ENCODE measurements around the gene PGAP6. TPM values are rescaled to one million over a fixed set of nuclear protein-coding genes. Genes with fewer than 3 reads are reported as not detected.
"Not testable (repeated sequence)": the region's sequence is repeated elsewhere in the genome, so short reads cannot be mapped to it uniquely, and the experiment has no call there.

PGAP6 gene
- total and polyA plus RNA-seq, 4 donors, result 38.0 to 100.0 (median 68.1) TPM

- no peak overlapping the region for H3K27ac ChIP-seq (ENCODE audit: low read depth in 1 of 2, low read length in 1 of 2)
- peak overlapping the region in 1 of 2 donors; percentile 62 for H3K9ac ChIP-seq (ENCODE audit: insufficient read depth in 1 of 2, low read length in 2 of 2)
- peaks cover 0 to 14% (median 5%) of the 10 kb centered on the region in 4 donors for H3K36me3 ChIP-seq (ENCODE audit: control insufficient read depth in 4 of 4, insufficient read depth in 4 of 4, low read length in 4 of 4)
- no peaks in the 10 kb centered on the region for H3K27me3 ChIP-seq (ENCODE audit: control insufficient read depth in 3 of 3, insufficient read depth in 3 of 3, low read length in 2 of 3)
- no peak for TF ChIP-seq CTCF (IDR thresholded peaks at IDR 0.05; ENCODE audit: control extremely low read depth, extremely low read depth)
- ATAC-seq (ENCODE audit: insufficient read depth, low FRiP score) (no peak), DNase-seq (no peak)
- peaks cover 0 to 7% (median 0%) of the 10 kb centered on the region in 5 donors for H3K4me1 ChIP-seq (ENCODE audit: control insufficient read depth in 5 of 5, insufficient read depth in 5 of 5, low read length in 5 of 5)
- H3K9me3 ChIP-seq (ENCODE audit: control insufficient read depth in 4 of 4, insufficient read depth in 3 of 4, low read length in 3 of 4), result no peaks in the 10 kb centered on the region
- H3K4me3 ChIP-seq, result no peak overlapping the region
- WGBS, 2 donors, result 85 to 89% methylated on average over 8 of the region's 8 CpGs
Measured at GRCh38 chr16:350203-350602, 31.6 kb downstream of the PGAP6 start.

- TF ChIP-seq CTCF (IDR thresholded peaks at IDR 0.05; ENCODE audit: control extremely low read depth, extremely low read depth), result no peak
- no peaks in the 10 kb centered on the region for H3K9me3 ChIP-seq (ENCODE audit: control insufficient read depth in 4 of 4, insufficient read depth in 3 of 4, low read length in 3 of 4)
- H3K27me3 ChIP-seq (ENCODE audit: control insufficient read depth in 3 of 3, insufficient read depth in 3 of 3, low read length in 2 of 3), result no peaks in the 10 kb centered on the region
- DNase-seq, result no peak
- no peak overlapping the region for H3K27ac ChIP-seq (ENCODE audit: low read depth in 1 of 2, low read length in 1 of 2)
- WGBS, 2 donors, result 88 to 92% methylated on average over 7 of the region's 7 CpGs
- peaks cover 0 to 18% (median 8%) of the 10 kb centered on the region in 4 donors for H3K36me3 ChIP-seq (ENCODE audit: control insufficient read depth in 4 of 4, insufficient read depth in 4 of 4, low read length in 4 of 4)
- no peak overlapping the region for H3K9ac ChIP-seq (ENCODE audit: insufficient read depth in 1 of 2, low read length in 2 of 2)
- no peak overlapping the region for H3K4me3 ChIP-seq
- peaks cover 0 to 7% (median 0%) of the 10 kb centered on the region in 5 donors for H3K4me1 ChIP-seq (ENCODE audit: control insufficient read depth in 5 of 5, insufficient read depth in 5 of 5, low read length in 5 of 5)
- ATAC-seq (ENCODE audit: insufficient read depth, low FRiP score), result no peak
Measured at GRCh38 chr16:349211-349610, 32.6 kb downstream of the PGAP6 start.

GRCh38 chr16:348495-348894 is 33.3 kb downstream of the PGAP6 start:
- H3K27me3 ChIP-seq (ENCODE audit: control insufficient read depth in 3 of 3, insufficient read depth in 3 of 3, low read length in 2 of 3); ATAC-seq (ENCODE audit: insufficient read depth, low FRiP score); H3K9me3 ChIP-seq (ENCODE audit: control insufficient read depth in 4 of 4, insufficient read depth in 3 of 4, low read length in 3 of 4); H3K9ac ChIP-seq (ENCODE audit: insufficient read depth in 1 of 2, low read length in 2 of 2); H3K4me1 ChIP-seq (ENCODE audit: control insufficient read depth in 5 of 5, insufficient read depth in 5 of 5, low read length in 5 of 5); H3K4me3 ChIP-seq; DNase-seq; H3K27ac ChIP-seq (ENCODE audit: low read depth in 1 of 2, low read length in 1 of 2): not testable (repeated sequence)
- peaks cover 0 to 18% (median 8%) of the 10 kb centered on the region in 4 donors for H3K36me3 ChIP-seq (ENCODE audit: control insufficient read depth in 4 of 4, insufficient read depth in 4 of 4, low read length in 4 of 4)
- 80 to 94% methylated on average over 9 to 10 of the region's 10 CpGs for WGBS, 2 donors

- TF ChIP-seq CTCF (IDR thresholded peaks at IDR 0.05; ENCODE audit: control extremely low read depth, extremely low read depth), result no peak
- ATAC-seq (ENCODE audit: insufficient read depth, low FRiP score), result no peak
- Histone ChIP-seq H3K9ac (ENCODE audit: insufficient read depth in 1 of 2, low read length in 2 of 2) (no peak overlapping the region), H3K4me3 (no peak overlapping the region), H3K36me3 (ENCODE audit: control insufficient read depth in 4 of 4, insufficient read depth in 4 of 4, low read length in 4 of 4) (peaks cover 0 to 18% (median 9%) of the 10 kb centered on the region in 4 donors), H3K4me1 (ENCODE audit: control insufficient read depth in 5 of 5, insufficient read depth in 5 of 5, low read length in 5 of 5) (peaks cover 0 to 1% (median 0%) of the 10 kb centered on the region in 5 donors), H3K27ac (ENCODE audit: low read depth in 1 of 2, low read length in 1 of 2) (no peak overlapping the region), H3K27me3 (ENCODE audit: control insufficient read depth in 3 of 3, insufficient read depth in 3 of 3, low read length in 2 of 3) (no peaks in the 10 kb centered on the region), H3K9me3 (ENCODE audit: control insufficient read depth in 4 of 4, insufficient read depth in 3 of 4, low read length in 3 of 4) (no peaks in the 10 kb centered on the region)
- WGBS, 2 donors, result 92 to 94% methylated on average over 6 of the region's 6 CpGs
- no peak for DNase-seq
Measured at GRCh38 chr16:347203-347602, 34.6 kb downstream of the PGAP6 start.

Data from lung (tissue), 12 donors.